ENCODE data around the gene IL17RD.

Gene IL17RD

DNA sequence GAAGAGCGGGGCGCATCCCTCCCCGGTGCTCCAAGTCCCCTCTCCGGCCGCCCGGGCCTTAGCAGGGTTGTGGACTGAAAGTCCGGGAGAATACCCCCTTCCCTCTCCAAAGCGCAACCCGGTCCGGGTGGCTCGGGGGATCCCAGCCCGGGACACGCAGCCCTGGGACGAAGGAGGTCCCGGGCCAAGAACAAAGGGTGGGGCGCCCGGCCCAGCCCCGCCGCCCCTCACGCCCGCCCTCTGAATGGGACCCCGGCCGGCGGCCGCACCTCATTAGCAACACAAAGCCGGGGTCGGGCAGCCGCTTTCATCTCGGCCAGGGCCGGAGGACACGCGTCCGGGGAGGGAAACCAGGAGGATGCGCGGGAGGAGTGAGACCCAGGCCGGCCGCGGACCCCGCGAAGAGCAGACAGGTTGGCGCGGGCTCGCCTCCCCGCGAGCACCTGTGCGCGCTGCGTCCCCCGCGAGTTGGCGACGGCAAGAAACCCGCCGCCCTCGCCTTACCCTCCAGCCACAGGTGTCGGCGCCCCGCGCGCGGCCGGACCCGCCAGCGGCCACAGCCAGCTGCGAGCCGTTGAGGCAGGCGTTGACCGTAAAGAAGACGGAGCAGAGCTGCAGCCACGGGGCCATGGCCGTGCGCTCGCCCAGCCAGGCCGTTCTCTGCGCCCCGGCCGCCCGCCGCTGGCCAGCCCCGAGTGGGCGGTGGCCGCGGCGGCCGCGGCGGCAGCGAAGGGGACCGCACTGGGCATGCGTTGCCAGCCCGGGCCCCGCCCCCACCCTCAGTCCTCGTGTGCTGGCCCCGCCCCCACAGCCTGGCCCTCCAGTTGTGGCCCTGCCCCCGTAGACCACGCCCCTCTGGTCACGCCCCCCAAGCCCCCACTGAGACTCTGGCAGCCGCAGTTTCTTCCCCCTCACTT, at the start of gene IL17RD:
IL17RD (minus strand) TSS at position 697 of the 917 bp plus-strand sequence; CDS start at position 630, 67 bp downstream.
- Histone ChIP-seq H3K27me3 (ENCODE audit: control insufficient read depth, insufficient read depth, low read length) (peaks cover 5% of the 10 kb centered on the region), H3K4me1 (ENCODE audit: control insufficient read depth, insufficient read depth, low read length) (peaks cover 17% of the 10 kb centered on the region), H3K36me3 (ENCODE audit: control insufficient read depth, insufficient read depth, low read length) (no peaks in the 10 kb centered on the region), H3K4me3 (ENCODE audit: low read length) (peak within 1 kb of the TSS; percentile 78), H3K27ac (ENCODE audit: low read depth, low read length) (peak within 1 kb of the TSS; percentile 75), H3K9ac (ENCODE audit: low read length) (peak within 1 kb of the TSS; percentile 28)

DNA sequence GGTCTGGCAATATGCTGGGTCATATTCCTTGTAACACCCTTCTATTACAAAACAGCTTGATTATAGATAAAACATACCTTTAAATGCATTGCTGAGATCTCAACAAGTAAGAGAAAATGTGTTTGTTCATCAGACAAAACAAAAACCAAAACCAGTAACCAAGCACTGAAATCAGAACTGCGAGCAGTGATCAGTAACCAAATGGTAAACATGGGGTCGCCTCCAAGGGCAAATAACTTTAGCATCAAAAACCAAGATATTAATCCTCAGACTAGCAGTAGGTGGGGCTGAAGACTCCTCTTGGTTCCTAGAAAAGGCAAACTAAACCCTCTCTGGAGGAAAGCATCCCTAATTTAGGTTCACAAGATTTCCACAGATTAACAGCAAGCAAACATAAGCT, 41.3 kb upstream of the IL17RD start:
- Histone ChIP-seq H3K27ac (ENCODE audit: low read depth, low read length) (no peak overlapping the region), H3K9ac (ENCODE audit: low read length) (no peak overlapping the region), H3K36me3 (ENCODE audit: control insufficient read depth, insufficient read depth, low read length) (no peaks in the 10 kb centered on the region), H3K4me1 (ENCODE audit: control insufficient read depth, insufficient read depth, low read length) (no peaks in the 10 kb centered on the region), H3K4me3 (ENCODE audit: low read length) (no peak overlapping the region), H3K27me3 (ENCODE audit: control insufficient read depth, insufficient read depth, low read length) (no peaks in the 10 kb centered on the region)

GRCh38 chr3:57199895-57200297, 34.7 kb upstream of the IL17RD start, which contains the start of gene HESX1:
HESX1 (minus strand) TSS chr3:57199978; CDS start chr3:57199918, 60 bp downstream.
- no peak within 1 kb of the TSS for H3K27ac ChIP-seq (ENCODE audit: low read depth, low read length)
- no peaks in the 10 kb centered on the region for H3K36me3 ChIP-seq (ENCODE audit: control insufficient read depth, insufficient read depth, low read length)
- no peaks in the 10 kb centered on the region for H3K4me1 ChIP-seq (ENCODE audit: control insufficient read depth, insufficient read depth, low read length)
- no peak within 1 kb of the TSS for H3K9ac ChIP-seq (ENCODE audit: low read length)
- H3K27me3 ChIP-seq (ENCODE audit: control insufficient read depth, insufficient read depth, low read length): no peaks in the 10 kb centered on the region
- no peak within 1 kb of the TSS for H3K4me3 ChIP-seq (ENCODE audit: low read length)

- Histone ChIP-seq H3K9ac (ENCODE audit: low read length) (no peak overlapping the region), H3K27me3 (ENCODE audit: control insufficient read depth, insufficient read depth, low read length) (no peaks in the 10 kb centered on the region), H3K36me3 (ENCODE audit: control insufficient read depth, insufficient read depth, low read length) (no peaks in the 10 kb centered on the region), H3K4me1 (ENCODE audit: control insufficient read depth, insufficient read depth, low read length) (no peaks in the 10 kb centered on the region), H3K27ac (ENCODE audit: low read depth, low read length) (no peak overlapping the region), H3K4me3 (ENCODE audit: low read length) (no peak overlapping the region)
These were observed 29.5 kb upstream of the IL17RD start for GRCh38 chr3:57194641-57195040.

DNA sequence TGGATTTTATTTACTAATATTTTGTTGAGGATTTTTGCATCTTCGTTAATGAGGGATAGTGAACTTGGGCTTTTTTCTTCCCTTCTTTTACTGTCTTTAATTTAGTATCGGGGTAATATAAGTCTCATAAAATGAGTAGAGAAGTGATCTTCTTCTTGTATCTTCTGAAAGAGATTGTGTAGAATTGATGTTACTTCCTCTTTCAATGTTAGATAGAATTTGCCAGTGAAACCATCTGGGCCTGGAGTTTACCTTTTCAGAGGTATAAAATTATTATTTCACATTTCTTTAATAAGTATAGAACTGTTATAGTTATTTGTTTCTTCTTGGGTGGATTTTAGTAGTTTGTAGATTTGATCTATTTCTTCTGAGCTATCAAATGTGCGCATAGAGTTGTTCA, 26.9 kb upstream of the IL17RD start:
- H3K27me3 ChIP-seq (ENCODE audit: control insufficient read depth, insufficient read depth, low read length): no peaks in the 10 kb centered on the region
- no peak overlapping the region for H3K9ac ChIP-seq (ENCODE audit: low read length)
- no peaks in the 10 kb centered on the region for H3K4me1 ChIP-seq (ENCODE audit: control insufficient read depth, insufficient read depth, low read length)
- no peaks in the 10 kb centered on the region for H3K36me3 ChIP-seq (ENCODE audit: control insufficient read depth, insufficient read depth, low read length)
- H3K4me3 ChIP-seq (ENCODE audit: low read length): no peak overlapping the region
- H3K27ac ChIP-seq (ENCODE audit: low read depth, low read length): no peak overlapping the region

- H3K4me1 ChIP-seq (ENCODE audit: control insufficient read depth, insufficient read depth, low read length): no peaks in the 10 kb centered on the region
- no peak overlapping the region for H3K4me3 ChIP-seq (ENCODE audit: low read length)
- H3K27me3 ChIP-seq (ENCODE audit: control insufficient read depth, insufficient read depth, low read length): no peaks in the 10 kb centered on the region
- no peak overlapping the region for H3K27ac ChIP-seq (ENCODE audit: low read depth, low read length)
- H3K36me3 ChIP-seq (ENCODE audit: control insufficient read depth, insufficient read depth, low read length): no peaks in the 10 kb centered on the region
- H3K9ac ChIP-seq (ENCODE audit: low read length): no peak overlapping the region
These were observed 19.4 kb upstream of the IL17RD start for GRCh38 chr3:57184526-57184925.

DNA sequence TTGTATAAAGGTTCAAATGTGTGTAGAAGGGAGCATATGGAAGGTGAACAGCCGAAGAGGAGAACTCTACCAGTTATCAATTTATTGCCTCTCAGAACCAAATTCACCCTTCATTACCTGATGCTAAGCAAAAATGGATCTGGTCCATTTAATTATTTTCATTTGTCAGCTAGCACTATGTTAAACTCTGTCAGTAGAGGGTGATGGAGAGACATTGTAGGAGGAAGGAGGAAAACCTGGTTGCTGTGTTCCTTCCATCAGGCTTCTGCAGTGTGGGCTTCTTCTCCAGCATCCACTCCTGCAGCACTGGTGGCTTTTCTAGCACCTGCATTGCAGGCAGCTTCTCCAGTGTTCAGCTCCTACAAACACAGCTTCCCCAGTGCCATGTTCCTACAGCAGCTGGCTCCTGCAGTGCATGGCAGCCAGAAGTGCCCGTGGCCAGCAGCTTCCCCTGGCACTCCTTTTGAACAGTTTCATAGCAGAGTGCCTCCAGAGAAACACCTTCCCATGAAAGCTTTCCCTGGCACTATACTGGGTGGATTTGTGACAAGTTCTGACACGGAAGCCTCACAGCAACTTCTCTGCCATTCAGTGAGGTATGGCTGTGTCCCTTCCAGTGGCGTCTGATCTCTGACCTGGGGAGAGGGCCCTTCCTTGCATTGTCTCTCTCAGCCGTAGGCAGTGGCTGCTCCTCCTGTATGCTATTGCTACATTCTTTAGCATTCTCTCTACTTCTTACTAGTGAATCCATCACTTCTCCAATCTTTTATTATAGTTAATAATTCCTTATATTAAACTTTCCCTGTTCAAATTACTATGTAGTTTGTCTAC, 14.6 kb upstream of the IL17RD start:
- Histone ChIP-seq H3K27ac (ENCODE audit: low read depth, low read length) (no peak overlapping the region), H3K36me3 (ENCODE audit: control insufficient read depth, insufficient read depth, low read length) (no peaks in the 10 kb centered on the region), H3K4me1 (ENCODE audit: control insufficient read depth, insufficient read depth, low read length) (no peaks in the 10 kb centered on the region), H3K9ac (ENCODE audit: low read length) (no peak overlapping the region), H3K4me3 (ENCODE audit: low read length) (no peak overlapping the region), H3K27me3 (ENCODE audit: control insufficient read depth, insufficient read depth, low read length) (no peaks in the 10 kb centered on the region)

DNA sequence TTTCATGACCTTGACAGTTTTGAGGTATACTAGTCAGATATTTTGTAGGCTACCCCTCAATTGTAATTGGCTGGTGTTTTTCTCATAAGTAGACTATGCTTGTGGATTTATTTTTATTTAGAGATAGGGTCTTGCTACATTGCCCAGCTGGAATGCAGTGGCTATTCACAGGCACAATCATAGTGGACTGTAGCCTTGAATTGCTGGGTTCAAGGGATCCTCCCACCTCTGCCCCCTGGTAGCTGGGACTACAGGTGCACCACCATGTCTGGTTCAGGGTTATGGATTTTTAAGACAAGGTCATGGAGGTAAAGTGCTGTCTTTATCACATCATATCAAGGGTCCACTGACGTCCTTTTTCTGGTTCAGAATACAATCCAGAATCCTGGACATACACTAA, 10.9 kb upstream of the IL17RD start:
- H3K36me3 ChIP-seq (ENCODE audit: control insufficient read depth, insufficient read depth, low read length): no peaks in the 10 kb centered on the region
- no peaks in the 10 kb centered on the region for H3K27me3 ChIP-seq (ENCODE audit: control insufficient read depth, insufficient read depth, low read length)
- H3K4me1 ChIP-seq (ENCODE audit: control insufficient read depth, insufficient read depth, low read length): no peaks in the 10 kb centered on the region
- H3K27ac ChIP-seq (ENCODE audit: low read depth, low read length): no peak overlapping the region
- H3K9ac ChIP-seq (ENCODE audit: low read length): no peak overlapping the region
- H3K4me3 ChIP-seq (ENCODE audit: low read length): no peak overlapping the region

DNA sequence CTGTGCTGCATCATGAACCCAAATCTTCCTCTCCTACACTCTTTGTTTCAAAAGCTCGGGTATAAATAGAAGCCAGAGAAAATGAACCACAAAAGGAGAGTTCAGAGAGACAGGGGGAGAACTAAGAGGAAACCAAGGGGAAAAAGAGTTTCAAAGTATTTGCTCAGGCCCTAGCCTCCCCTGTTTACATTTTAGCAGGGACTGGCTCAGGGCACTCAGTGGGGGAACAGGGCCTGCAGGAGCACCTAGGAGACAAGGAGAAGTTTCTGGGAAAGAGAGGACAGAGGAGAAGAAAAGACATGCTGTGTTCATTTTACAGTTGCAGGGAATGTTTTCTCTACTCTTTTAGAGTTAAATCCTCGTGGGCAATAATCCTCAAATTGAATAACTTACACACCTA, 8.5 kb upstream of the IL17RD start:
- no peak overlapping the region for H3K9ac ChIP-seq (ENCODE audit: low read length)
- no peaks in the 10 kb centered on the region for H3K4me1 ChIP-seq (ENCODE audit: control insufficient read depth, insufficient read depth, low read length)
- no peaks in the 10 kb centered on the region for H3K27me3 ChIP-seq (ENCODE audit: control insufficient read depth, insufficient read depth, low read length)
- no peak overlapping the region for H3K4me3 ChIP-seq (ENCODE audit: low read length)
- no peaks in the 10 kb centered on the region for H3K36me3 ChIP-seq (ENCODE audit: control insufficient read depth, insufficient read depth, low read length)
- no peak overlapping the region for H3K27ac ChIP-seq (ENCODE audit: low read depth, low read length)

GRCh38 chr3:57170946-57171345, 5.8 kb upstream of the IL17RD start:
- Histone ChIP-seq H3K9ac (ENCODE audit: low read length) (no peak overlapping the region), H3K27ac (ENCODE audit: low read depth, low read length) (no peak overlapping the region), H3K27me3 (ENCODE audit: control insufficient read depth, insufficient read depth, low read length) (no peaks in the 10 kb centered on the region), H3K4me3 (ENCODE audit: low read length) (no peak overlapping the region), H3K36me3 (ENCODE audit: control insufficient read depth, insufficient read depth, low read length) (no peaks in the 10 kb centered on the region), H3K4me1 (ENCODE audit: control insufficient read depth, insufficient read depth, low read length) (no peaks in the 10 kb centered on the region)

- H3K27me3 ChIP-seq (ENCODE audit: control insufficient read depth, insufficient read depth, low read length): no peaks in the 10 kb centered on the region
- H3K4me1 ChIP-seq (ENCODE audit: control insufficient read depth, insufficient read depth, low read length): no peaks in the 10 kb centered on the region
- H3K27ac ChIP-seq (ENCODE audit: low read depth, low read length): no peak overlapping the region
- peak overlapping the region; percentile 69 for H3K4me3 ChIP-seq (ENCODE audit: low read length)
- H3K36me3 ChIP-seq (ENCODE audit: control insufficient read depth, insufficient read depth, low read length): no peaks in the 10 kb centered on the region
- H3K9ac ChIP-seq (ENCODE audit: low read length): no peak overlapping the region
These were observed 4.9 kb upstream of the IL17RD start for GRCh38 chr3:57169872-57170623.

DNA sequence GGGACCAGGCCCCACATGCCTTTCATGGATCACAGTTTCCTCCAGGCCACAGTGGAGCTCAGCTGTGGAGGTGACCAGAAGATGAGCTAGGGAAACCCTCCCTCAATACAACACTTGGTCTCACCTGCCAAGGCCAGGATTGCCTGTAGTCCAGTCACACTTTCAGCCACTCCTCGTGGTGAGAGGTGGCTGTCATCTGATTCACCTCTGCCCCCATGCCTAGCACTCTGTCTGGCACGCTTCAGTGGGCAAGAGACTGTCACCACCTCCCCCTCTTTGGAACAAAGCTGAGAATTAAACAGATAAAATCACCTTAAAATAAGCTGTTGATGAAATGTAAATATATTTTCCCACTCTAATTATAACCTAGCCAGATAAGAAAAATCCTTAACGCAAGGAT, 4.0 kb upstream of the IL17RD start:
- Histone ChIP-seq H3K9ac (ENCODE audit: low read length) (no peak overlapping the region), H3K27me3 (ENCODE audit: control insufficient read depth, insufficient read depth, low read length) (peaks cover 2% of the 10 kb centered on the region), H3K4me3 (ENCODE audit: low read length) (no peak overlapping the region), H3K36me3 (ENCODE audit: control insufficient read depth, insufficient read depth, low read length) (no peaks in the 10 kb centered on the region), H3K4me1 (ENCODE audit: control insufficient read depth, insufficient read depth, low read length) (no peaks in the 10 kb centered on the region), H3K27ac (ENCODE audit: low read depth, low read length) (no peak overlapping the region)
